ENCODE measurements around the gene MAPK10. TPM values are rescaled to one million over a fixed set of nuclear protein-coding genes. Genes with fewer than 3 reads are reported as not detected.

Gene MAPK10
- total and polyA plus RNA-seq, 2 experiments from 2014 or later = 3.6 to 8.1 TPM

- no peaks in the 10 kb centered on the region; the same call in 2 of the 3 replicates for H3K9me3 Mint-ChIP-seq
Measured at GRCh38 chr4:85964298-85964697, 395.6 kb downstream of the MAPK10 start.

More at GRCh38 chr4:85964298-85964697, 395.6 kb downstream of the MAPK10 start:
- H3K4me2 ChIP-seq = no peak overlapping the region
- no peaks in the 10 kb centered on the region for H3K4me1 ChIP-seq (ENCODE audit: insufficient read depth)
- no peaks in the 10 kb centered on the region for H4K20me1 ChIP-seq (replicated peaks; ENCODE audit: insufficient read depth)
- Mint-ChIP-seq H3K27ac (no peak overlapping the region), H3K4me3 (no peak overlapping the region), H3K36me3 (ENCODE audit: low read depth) (no peaks in the 10 kb centered on the region), H3K27me3 (ENCODE audit: insufficient read depth, low read depth, poor library complexity) (no peaks in the 10 kb centered on the region), H3K4me1 (no peaks in the 10 kb centered on the region)
- no peaks in the 10 kb centered on the region for H3K36me3 ChIP-seq (ENCODE audit: insufficient read depth)
- no peaks in the 10 kb centered on the region for H3K9me2 ChIP-seq (ENCODE audit: insufficient read depth)
- no peaks in the 10 kb centered on the region for H3K27me3 ChIP-seq (ENCODE audit: insufficient read depth)
- TF ChIP-seq ETS1 (IDR thresholded peaks at IDR 0.05) = no peak
- TF ChIP-seq REST (IDR thresholded peaks at IDR 0.05; ENCODE audit: unreplicated experiment) = no peak
- TF ChIP-seq EZH2 (IDR thresholded peaks at IDR 0.05; ENCODE audit: low read depth, unreplicated experiment) = no peak
- peak; percentile 14 to 68; a peak in 2 of 4 replicates for TF ChIP-seq CTCF (conservative IDR thresholded peaks at IDR 0.05; ENCODE audit: low read depth in 2 of 2)
- TF ChIP-seq ZNF462 (CRISPR knock-in tag; IDR thresholded peaks at IDR 0.05) = no peak
- ATAC-seq (0 out of 3 replicates have a peak, but pooled peaks have one; percentile 34), DNase-seq (ENCODE audit: low spot score) (peak; percentile 29)
- no peaks in the 10 kb centered on the region for H3F3A ChIP-seq (replicated peaks; ENCODE audit: low read depth)
- H2AFZ ChIP-seq = no peak overlapping the region
- no peak overlapping the region for H3K27ac ChIP-seq (ENCODE audit: low read depth)
- no peak overlapping the region for H3K4me3 ChIP-seq
- no peaks in the 10 kb centered on the region for H3K79me2 ChIP-seq (replicated peaks; ENCODE audit: insufficient read depth)

Data from GM23338 (cell line).